Esophagus squamous epithelium (tissue), 4 donors: ENCODE results near the gene ARHGDIB.

Experiments used
- POLR2A ChIP-seq, 4 donors: fragments of 450-650 bp; IDR thresholded peaks; one replicate each; pipeline ENCODE4 v1.6.1; 2017; ENCODE audit warnings: antibody characterized with exemption in 4 of 4, mild to moderate bottlenecking in 4 of 4, moderate library complexity in 3 of 4
- TF ChIP-seq, protein P1 (sequence below), 6 experiments: fragments of 450-650 bp in 4 of 6; fragments of 200-600 bp in 2 of 6; sonication (generic) in 2 of 6; IDR thresholded peaks; one replicate each; pipeline ENCODE4 v1.5.1; 2016 to 2019; ENCODE audit warnings: antibody characterized with exemption in 6 of 6, mild to moderate bottlenecking in 4 of 6, moderate library complexity in 4 of 6

DNA sequence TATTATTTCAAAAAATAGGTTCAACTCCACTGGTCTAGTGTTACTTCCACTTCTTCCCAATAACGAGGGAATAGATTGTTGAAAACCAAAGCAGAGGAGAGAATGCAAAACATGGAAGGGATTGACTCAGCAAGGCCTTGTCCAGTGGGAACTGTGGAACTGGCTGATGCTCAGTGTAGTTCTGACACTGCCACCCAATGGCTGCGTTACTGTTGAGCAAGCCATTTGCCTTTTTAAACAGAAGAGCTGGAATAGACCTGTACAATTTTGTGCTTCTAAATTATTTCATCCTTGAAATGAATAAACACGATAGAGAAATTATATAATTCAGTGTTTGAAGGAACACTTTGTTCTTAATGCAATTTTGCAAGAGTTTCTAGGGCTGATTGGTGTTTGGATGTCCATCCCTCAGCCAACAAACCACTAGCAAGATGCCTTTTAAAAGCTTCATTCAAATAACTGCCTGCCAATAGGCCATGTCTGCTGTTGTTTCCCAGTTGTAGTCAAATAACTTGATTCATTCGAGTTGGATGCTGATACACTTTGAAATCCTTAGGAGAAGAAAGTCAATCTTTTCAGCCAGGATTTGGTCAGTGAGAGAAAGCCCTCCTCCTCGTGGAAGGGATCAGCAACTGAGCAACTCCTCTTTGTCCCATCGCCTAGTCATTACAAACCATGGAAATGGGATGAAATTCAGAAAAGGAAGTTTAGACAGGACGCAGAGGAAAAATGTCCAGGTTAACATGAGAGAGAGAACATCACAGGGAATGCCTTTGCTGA is 68.5 kb downstream of the ARHGDIB start:
- TF ChIP-seq, protein P1, sequence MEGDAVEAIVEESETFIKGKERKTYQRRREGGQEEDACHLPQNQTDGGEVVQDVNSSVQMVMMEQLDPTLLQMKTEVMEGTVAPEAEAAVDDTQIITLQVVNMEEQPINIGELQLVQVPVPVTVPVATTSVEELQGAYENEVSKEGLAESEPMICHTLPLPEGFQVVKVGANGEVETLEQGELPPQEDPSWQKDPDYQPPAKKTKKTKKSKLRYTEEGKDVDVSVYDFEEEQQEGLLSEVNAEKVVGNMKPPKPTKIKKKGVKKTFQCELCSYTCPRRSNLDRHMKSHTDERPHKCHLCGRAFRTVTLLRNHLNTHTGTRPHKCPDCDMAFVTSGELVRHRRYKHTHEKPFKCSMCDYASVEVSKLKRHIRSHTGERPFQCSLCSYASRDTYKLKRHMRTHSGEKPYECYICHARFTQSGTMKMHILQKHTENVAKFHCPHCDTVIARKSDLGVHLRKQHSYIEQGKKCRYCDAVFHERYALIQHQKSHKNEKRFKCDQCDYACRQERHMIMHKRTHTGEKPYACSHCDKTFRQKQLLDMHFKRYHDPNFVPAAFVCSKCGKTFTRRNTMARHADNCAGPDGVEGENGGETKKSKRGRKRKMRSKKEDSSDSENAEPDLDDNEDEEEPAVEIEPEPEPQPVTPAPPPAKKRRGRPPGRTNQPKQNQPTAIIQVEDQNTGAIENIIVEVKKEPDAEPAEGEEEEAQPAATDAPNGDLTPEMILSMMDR (IDR thresholded peaks at IDR 0.05) = no peak
- TF ChIP-seq POLR2A (IDR thresholded peaks at IDR 0.05) = no peak
